Measurements from ENCODE around the gene OR51V1.
"Not testable (repeated sequence)": the region's sequence is repeated elsewhere in the genome, so short reads cannot be mapped to it uniquely, and the experiment has no call there.

OR51V1 gene, protein sequence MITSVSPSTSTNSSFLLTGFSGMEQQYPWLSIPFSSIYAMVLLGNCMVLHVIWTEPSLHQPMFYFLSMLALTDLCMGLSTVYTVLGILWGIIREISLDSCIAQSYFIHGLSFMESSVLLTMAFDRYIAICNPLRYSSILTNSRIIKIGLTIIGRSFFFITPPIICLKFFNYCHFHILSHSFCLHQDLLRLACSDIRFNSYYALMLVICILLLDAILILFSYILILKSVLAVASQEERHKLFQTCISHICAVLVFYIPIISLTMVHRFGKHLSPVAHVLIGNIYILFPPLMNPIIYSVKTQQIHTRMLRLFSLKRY

DNA sequence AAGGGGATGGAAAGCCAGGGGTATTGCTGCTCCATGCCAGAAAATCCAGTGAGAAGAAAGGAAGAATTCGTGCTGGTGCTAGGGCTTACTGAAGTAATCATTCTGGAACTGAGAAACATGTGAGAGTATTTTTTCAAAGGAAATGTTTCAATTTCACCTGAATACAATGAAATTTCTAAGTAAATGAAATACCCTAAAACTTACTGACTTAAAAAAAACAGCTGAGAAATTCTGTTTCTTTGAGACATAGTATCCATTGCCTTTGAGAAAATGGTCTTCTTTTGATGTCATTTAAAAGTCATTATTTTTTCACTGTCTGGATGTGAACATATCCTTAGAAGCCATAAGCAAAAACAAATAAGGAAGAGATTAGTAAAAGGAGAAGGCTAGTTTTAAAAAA is at the start of gene OR51V1:
OR51V1 (minus strand) TSS at position 101 of the 400 bp plus-strand sequence; CDS start at position 101, 0 bp downstream.
- DNase-seq = no peak

DNA sequence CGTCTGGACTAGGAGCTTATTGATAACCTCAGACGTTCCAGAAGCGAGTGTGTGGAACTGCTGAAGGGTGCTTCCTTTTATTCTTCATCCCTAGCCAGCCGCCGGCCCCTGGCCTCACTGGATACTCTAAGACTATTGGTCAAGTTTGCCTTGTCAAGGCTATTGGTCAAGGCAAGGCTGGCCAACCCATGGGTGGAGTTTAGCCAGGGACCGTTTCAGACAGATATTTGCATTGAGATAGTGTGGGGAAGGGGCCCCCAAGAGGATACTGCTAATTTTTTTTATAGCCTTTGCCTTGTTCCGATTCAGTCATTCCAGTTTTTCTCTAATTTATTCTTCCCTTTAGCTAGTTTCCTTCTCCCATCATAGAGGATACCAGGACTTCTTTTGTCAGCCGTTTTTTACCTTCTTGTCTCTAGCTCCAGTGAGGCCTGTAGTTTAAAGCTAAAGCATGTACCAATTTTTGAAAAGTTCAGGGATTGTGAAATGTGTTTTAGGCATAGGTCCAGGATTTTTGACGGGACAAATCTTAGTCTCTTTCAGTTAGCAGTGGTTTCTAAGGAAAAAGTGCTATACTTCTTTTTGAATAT is 49.4 kb upstream of the OR51V1 start, which contains the start of gene HBG1:
HBG1 (minus strand) TSS at position 51 of the 590 bp plus-strand sequence. CDS start 53 bp downstream, outside the sequence.
- not testable (repeated sequence) for DNase-seq

- not testable (repeated sequence) for DNase-seq
These were observed 48.0 kb upstream of the OR51V1 start for GRCh38 chr11:5248498-5248897.

- DNase-seq = no peak
These were observed 47.1 kb upstream of the OR51V1 start for GRCh38 chr11:5247472-5248192.

DNA sequence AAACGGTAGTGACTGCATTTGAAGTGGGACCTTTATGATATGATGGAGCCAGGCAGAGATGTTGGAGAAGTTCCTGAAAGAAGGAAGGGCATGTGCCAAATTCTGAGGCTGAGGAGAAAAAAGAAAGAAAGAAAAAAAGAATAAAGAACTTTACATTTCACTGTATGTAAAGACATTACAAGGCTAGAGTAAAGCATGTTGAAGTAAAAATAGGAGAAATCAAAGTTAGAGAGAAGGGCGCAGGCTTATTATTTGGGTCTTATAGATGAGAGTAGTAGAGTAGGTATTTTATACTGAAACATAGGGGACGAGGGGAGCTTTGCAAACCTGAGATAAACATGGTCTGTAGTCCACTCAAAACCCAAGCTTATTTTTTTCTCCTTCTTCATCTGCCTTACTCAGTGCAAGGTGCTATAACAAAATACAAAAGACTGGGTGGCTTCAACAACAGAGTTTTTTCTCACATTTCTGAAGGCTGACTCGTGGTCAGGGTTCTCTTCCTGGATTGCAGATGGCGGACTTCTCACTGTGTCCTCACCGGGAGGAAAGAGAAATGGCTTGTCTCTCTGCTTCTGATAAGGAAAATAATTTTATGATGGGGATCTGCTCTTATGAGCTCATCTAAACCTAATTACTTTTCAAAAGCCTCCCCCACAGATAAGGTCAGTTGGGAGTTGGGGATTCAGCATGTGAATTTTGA is 46.4 kb upstream of the OR51V1 start:
- DNase-seq = no peak

DNA sequence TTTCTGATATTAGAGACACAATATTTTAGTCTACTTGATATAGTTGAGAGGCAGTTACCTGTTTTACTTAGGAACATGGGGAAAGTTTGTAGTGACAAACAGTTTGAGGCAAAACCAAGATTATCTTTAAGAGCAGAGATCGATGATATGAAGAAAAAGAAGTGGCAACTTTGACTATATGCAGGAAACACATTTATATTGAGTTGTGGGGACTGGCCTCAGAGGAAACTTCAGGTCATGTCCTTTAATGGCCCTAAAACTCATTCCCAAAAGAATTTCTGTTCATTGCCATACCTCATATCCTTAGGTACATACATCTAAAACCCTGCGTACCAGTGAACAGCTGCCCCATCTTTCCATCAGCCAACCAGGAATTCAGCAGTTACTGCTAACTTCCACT is 44.7 kb upstream of the OR51V1 start:
- no peak for DNase-seq

DNA sequence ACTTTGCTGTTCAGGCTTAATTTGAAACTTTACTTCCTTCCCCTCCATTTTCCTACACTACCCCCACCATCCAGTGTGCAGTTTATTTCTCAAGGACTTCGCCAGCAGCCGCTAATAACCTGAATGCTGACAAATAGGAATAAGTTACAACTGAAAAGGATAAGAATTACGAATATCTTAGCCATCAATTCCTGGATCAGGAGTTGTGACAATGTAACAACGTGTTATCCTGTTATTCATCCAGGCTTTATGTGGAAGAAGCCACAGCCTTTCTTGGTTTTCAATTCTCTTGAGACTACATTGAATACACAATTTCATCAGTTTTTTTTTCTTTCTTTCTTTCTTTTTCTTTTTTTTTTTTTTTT is 43.3 kb upstream of the OR51V1 start:
- no peak for DNase-seq

- no peak for DNase-seq
These were observed 42.7 kb upstream of the OR51V1 start for GRCh38 chr11:5242933-5243815.

- no peak for DNase-seq
These were observed 41.7 kb upstream of the OR51V1 start for GRCh38 chr11:5242208-5242607.

GRCh38 chr11:5241458-5241857 is 41.0 kb upstream of the OR51V1 start:
- no peak for DNase-seq

DNA sequence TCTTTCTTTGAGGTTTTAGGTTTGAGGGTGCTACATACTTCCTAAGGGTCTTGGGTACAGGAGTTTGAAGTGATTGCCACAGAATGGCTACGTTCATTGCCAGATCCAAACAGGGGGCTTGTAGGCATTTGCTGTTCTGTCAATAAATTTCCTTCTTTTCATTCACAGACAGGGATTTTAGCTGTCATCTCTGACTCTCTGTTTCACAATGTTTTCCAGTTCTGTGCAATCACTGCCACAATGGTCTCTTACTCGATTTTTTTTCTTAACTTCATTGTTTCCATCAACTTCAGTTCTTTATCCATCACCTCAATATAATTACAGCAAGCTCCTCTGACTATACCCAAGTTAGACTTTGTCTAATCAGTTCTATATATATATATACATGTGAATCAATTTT is 40.0 kb upstream of the OR51V1 start:
- DNase-seq = no peak

DNA sequence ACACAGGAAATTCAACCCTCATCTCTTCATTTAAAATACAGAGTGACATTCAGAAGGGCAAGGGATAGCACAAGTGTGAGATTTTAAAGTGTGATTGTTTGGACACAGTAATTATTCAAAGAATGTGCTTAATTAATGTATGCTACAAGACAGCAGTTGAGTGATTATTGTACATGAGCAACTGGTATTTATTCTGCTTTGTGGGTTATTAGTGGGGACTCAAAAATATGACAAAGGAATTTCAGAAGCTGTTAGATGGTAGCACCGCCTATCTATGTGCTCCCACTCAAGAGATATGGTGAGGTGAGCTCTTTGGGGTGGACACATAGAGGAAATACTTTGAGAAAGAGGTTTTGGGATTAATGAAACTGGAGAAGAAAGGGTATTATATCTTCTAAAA is 39.6 kb upstream of the OR51V1 start:
- DNase-seq = no peak

GRCh38 chr11:5239046-5239445 is 38.6 kb upstream of the OR51V1 start:
- DNase-seq = no peak

- no peak for DNase-seq
These were observed 38.0 kb upstream of the OR51V1 start for GRCh38 chr11:5238486-5238885.

DNA sequence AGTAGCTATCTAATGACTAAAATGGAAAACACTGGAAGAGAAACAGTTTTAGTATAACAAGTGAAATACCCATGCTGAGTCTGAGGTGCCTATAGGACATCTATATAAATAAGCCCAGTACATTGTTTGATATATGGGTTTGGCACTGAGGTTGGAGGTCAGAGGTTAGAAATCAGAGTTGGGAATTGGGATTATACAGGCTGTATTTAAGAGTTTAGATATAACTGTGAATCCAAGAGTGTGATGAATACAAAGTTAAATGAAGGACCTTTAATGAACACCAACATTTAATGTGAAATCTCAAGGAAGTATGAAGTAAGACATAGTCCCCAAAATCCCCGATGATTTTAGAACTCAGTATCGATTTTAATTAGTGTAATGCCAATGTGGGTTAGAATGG is 36.9 kb upstream of the OR51V1 start:
- no peak for DNase-seq

GRCh38 chr11:5235364-5236095 is 35.0 kb upstream of the OR51V1 start:
- no peak for DNase-seq

GRCh38 chr11:5234381-5234834 is 33.9 kb upstream of the OR51V1 start, which contains the start of gene HBD:
TSS of gene HBD (minus strand) at chr11:5234483. CDS start at chr11:5234433, 50 bp downstream.
- no peak for DNase-seq

GRCh38 chr11:5233307-5233706 is 32.8 kb upstream of the OR51V1 start:
- DNase-seq = no peak

- DNase-seq = no peak
These were observed 32.3 kb upstream of the OR51V1 start for GRCh38 chr11:5232821-5233220.

DNA sequence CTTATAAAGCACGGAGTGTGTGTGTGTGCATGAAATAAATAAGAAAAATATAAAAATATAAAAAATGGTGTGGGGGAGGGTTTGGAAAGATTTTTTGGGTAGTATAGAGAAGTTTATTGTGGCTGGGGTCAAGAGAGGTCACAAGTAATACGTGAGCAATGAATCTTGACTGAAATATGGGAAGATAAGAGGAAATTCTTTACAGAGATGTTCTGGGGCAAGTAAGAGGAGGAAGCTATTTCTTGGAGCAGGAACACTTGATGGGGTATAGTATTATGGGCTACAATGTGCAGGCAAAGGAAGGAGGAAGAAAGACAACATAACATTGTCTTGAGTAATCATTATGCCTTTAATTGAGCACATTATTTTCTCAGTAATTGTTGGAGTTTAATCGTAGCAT is 31.7 kb upstream of the OR51V1 start:
- DNase-seq = no peak

DNA sequence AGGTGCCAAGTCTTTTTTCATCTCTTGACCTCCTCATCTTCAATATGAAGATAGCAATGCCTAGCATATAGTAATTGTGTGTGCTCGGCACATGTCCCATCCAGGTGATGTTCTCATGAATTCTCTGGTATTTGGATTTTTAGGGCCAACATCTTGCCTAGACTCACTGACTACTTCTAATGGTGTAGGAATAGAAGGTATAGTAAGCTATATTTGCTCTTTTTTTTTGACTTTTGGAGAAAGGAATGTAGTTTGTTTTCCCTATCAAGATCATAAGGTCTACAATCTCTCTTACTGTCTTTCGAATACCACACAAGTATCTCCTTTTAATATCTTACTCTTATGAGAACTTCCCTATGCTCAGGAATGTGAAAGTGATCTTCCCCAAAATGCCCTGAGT is 30.6 kb upstream of the OR51V1 start:
- no peak for DNase-seq

All from stimulated activated CD4-positive, alpha-beta T cell treated with anti-CD3 and anti-CD28 coated beads, Interleukin-4, amount 100 ng/mL, for 1 hour (primary cell).